GM19351 (cell line): ENCODE results near the gene PRKCA.

Source experiments
- ATAC-seq: cut with Tn5 transposase; IDR thresholded peaks from one replicate; pipeline ENCODE4 v1.9.1; 2021; ENCODE audit warnings: mild to moderate bottlenecking, moderate library complexity; ENCODE audit not compliant: unreplicated experiment

The PRKCA gene

DNA sequence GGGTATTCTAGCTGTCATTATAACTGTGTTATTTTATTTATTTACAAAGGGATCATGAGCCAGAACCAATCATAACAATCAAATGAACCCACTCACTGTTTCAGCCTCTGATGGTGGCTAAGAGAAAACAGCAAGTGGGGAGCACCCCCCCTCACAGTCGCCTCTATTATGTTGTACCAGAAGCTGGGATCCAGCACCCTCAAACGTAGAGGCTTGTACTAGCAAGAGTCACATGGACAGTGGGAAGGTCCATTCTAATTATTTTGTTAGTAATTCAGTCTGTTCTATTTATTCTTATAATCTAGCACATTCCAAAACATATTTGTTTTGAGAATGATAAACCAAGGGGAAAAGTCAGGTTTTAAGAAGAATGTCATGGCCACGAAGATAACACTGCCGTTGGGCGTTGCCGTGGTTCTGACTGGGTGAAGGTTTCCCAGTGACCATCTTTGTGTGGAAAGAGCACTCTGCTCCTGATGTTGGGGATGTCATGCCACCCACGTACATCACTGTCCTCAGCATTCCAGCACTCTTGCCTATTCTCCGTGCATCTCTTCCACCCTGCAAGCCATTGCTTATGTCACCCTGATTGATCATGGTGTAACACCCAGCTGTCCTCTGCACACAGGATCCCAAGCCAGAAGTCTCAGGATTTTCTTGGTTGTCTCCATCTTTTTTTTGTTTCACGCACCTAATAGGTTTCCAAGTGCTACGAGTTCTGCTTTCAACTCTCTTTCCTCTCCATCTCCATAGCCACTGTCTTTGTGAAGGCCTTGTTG, 205.8 kb downstream of the PRKCA start:
- ATAC-seq, result no peak

DNA sequence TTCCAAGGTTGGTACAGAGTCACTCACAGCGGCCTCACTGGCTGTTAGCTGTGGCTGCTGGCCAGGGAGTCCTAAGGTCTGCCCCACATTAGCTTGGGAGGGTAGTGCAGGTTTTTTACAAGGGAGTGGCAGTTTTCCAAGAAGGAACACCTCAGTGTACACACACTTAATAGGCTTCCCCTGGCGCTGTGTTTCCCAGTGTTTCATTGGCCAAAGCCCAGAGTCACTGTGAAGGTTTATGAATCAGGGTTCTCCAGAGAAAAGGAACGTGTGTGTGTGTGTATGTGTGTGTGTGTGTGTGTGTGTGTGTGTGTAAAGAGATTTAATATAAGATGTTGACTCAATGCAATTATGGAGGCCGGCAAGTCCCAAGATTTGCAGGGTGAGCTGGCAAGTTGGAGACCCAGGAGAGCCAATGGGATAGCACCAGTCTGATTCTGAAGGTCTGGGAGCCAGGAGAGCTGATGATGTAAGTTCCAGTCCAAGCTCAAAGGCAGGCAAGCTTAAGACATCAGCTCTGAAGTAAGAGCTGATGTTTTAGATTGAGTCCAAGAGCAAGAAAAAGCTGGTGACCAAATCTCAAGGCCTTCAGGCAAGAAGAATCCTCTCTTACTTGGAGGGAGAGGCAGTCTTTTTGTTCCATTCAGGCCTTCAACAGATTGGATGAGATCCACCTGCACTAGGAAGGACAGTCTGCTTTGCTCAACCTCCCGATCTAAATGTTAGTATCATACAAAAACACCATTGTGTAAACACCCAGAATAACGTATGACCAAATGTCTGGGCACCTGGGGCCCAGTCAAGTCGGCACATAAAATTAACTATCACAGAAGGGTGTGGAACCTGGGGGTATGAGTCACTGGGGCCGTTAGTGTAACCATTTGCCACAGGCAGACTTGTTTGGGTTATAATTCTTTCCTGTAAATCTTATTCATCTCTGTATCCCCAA, 206.8 kb downstream of the PRKCA start:
- no peak for ATAC-seq

DNA sequence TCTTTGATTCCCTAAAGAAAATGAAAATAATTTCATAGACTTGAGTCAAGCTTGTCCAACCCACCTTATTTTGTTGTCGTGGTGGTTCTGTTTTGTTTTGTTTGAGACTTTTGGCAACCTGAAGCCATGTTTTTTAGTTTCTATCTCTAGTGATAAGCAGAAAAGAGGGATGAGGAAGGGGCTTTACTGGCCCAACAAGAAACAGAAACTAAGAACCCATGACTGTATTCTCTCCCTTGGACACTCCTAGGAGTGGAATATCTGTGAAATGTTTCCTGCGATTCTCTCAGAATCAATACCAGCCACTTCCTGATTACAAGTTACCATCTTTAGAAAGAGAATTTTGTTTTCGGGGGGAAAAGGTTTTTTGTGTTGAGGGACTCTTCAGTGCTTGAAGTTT, 207.5 kb downstream of the PRKCA start:
- no peak for ATAC-seq

DNA sequence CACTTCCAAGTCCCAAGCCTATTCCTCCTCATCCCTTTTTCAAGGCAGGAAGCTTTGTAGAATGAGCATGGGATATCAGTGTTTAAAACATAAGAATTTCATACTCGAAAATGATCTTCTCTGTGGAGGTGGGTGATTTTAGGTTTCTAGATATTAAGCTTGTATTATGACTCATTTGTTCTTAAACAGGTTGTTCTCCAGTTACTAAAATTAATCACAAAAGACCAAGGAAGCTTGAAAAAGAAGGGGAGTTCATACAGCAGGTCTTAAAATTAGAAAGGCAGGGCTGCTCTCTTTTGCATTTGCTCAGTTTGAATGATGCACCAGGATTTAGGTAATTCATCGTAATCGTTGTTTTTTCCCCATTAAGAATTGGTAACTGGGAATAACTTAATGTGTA, 208.7 kb downstream of the PRKCA start:
- ATAC-seq, result no peak

DNA sequence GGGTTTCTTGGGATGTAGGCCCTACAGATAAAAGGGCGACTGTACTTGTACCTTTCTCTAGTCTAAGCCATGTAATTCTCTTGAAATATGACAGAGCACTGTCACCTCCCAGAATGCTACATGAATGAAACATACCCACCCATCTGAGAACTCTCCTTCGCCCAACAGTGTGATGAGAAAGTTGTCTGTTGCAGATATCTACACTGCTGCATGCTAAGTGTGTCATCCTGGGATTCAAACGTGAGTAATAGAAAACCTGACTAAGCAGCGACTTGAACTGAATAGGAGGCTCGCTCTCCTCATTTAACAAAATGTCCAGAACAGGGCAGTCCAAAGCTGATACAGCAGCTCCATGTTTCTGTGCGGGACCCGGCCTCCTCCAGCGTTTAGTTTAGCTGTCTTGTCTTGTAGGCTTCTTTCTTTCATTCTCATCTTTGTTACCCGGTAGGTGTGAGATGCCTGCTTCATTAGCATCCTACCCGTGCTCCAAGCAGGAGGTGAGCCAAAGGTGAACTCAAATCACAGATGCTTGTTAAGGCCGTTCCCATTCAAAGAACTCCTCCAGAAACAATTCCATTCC, 211.9 kb downstream of the PRKCA start:
- ATAC-seq, result no peak

DNA sequence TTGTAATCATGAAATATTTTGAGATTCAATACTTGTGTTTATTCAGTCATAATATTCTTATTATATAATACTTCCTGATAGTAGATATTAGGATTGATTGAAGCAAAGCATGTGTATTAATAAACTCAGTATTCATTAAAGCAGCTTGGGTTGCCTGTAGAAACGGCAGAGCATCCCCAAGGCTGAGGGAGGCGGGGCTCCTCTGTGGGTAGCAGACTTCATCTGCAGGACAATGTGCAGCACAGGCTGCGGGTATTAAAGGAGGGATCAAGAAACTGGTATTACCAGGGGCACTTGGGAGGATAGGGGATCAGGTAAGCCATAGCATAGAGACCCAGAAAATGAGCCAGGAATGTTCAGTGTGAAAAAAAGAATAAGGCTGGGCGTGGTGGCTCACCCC, 213.6 kb downstream of the PRKCA start:
- ATAC-seq, result no peak

DNA sequence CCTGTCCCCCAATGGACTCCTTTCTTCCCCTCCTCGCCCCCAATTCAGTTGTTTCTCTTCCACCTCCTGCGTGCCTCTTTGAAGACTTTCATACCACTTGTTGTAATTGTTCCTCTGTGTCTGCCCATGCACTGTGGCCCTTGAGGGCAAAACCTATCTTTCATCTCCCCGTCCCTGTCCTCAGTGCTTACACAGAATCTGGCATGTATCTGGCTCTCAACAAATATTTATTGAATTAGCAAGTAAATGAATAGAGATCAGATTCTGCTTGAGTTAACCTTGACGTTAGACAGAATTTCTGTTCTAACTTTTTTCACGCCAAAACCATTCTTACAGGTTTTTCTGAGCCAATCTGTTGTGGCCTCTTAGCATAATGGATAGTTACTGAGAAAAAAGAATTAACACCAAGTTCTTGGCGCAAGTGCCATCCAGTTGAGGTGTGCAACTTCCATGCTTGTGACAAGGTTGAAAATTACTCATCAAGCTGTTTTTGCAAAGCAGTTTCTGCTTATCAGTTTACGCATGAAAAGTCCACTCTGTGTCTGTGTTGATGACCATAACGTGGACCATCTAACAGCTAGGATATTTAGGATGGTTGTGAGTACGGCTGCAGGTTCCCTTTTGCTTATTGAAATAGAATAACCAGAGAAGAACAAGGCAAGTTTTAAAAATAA, 215.1 kb downstream of the PRKCA start:
- no peak for ATAC-seq

DNA sequence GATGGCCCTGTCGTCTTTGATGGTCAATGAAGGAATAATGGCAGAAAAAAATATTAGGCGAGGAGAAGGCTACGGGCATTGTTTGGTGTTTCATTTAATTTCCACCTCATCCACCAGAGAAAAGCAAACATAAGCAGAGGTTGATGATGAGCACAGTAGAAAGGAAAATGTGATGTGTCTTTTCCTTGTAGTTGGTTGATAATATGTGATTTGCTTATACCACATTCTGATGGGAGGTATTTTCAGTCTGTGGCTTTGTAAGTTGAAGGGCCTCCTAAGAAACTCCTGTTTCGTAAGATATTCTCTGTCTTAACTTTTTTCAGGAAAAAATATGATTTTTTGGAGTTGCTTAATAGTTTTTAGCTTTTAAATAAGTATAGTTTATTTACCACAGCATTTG, 215.7 kb downstream of the PRKCA start:
- no peak for ATAC-seq

DNA sequence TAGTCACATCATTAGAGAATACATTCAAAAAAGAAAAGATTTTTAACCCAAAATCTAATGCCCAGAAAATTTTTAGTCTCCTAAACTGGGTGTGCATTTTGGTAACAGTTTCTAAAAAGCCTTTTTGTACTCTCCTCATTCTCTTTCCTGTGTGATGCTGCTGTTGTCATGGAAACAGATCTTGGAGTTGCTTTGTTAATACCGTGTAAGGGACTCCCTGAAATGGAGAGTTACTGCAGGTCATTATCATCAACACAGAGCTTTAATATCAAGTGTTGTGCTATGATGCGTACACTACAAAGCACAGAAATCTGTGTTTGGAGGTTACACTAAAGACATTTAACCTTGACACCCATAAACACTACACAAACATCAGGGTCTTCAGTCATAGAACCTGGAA, 216.3 kb downstream of the PRKCA start:
- ATAC-seq, result no peak

DNA sequence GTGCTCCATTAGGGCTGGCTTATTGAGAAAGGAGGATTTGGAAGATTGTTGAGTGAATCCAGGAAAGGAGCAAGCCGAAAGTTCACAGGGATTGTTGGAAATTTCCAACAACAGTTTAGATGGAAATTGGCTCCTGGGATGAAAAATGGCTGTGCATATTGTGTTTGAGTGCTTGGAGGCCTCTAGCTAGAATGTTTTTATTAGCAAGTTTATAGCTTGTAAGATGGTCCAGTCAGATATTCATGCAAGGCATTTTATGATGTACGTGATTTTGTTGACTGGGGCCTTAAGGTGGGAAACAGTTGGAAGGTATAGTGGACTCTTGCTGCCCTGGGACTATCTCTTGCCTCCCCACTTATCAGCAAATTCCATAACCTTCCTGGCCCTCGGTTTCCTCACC, 216.7 kb downstream of the PRKCA start:
- no peak for ATAC-seq

DNA sequence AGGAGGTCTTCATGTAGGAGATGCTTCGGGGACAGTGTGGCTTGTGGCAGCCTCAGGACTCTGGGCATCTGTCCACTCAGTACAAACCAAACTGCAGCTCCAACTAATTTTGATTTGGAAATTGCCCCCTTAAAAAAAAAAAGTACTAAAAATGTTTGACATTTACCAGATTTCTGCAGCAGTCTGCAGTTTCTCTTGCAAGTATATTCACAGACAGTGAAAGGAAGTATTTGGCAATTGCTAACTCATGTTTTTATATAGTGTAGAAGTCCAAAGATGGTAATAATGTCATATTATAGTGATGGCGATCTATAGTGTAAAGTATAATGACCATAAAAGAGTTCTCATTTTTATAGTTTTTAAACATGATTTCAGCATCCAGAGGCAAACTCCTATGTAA, 218.6 kb downstream of the PRKCA start:
- no peak for ATAC-seq

DNA sequence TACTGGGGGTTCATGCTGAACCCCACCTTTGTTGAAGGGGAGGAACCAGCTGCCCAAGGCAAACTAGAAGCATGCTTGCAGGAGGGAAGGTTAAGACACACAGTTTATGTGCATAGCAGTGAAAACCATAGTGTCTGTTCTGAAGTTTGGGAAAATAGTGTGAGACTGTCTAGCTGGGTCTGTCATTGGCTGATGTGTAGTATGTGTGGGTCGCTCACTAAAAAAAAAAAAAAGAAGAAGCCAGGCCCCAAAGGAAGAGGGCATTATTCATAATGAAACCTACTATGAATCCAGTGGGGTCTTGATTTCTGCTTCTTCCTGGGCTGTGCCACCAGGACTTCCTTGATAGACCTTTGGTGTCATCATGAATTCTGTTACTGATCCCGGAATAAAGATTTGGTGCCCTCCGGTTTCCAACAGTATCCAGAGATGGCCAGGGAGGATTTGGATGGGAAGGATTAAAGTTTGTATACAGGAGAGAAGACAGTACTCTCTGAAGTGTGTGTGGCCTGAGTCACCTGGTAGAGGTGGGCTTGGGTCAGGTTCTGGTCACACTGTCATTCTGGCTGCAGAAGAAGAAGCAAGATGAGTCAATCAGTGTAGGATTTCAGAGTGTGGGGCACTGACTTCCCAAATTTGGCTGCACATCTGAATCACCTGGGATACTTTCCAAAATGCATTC, 220.3 kb downstream of the PRKCA start:
- ATAC-seq, result no peak

DNA sequence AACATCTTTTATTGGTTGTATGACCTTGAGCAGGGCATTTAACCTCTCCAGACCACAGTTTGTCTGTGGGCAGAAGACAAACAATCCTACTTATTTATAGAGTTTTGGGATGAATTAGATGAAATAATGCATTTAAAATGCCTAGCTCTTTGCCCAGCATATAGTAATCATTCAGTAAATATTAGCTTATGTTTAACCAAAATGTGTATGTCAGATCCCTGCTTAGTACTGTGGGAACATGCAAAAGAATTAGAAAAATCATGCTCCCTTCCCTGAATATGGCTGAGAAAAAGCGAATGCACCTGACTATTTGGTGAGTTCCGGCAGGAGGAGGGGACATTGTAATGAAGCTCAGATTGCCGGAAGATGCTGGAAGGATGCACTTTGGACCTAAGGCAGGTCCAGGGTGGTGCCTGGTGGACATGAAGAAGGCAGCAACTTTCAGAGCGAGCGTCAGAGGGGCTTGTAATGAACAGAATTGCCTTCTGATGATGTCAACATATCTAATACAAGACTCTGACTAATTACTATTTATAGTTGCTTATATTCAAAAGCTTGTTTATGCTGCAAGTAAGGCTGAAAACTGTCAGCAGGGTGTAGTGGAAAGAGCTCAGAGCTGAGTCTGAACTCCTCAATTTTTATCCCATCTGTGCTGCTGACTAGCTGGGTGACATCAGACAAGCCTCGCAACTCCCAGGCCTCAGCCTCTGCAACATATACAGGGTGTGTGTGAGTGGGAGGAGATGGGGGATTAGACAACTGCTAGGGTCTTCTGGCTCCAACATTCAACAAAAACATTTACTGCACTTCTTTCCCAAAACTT, 221.2 kb downstream of the PRKCA start:
- no peak for ATAC-seq

DNA sequence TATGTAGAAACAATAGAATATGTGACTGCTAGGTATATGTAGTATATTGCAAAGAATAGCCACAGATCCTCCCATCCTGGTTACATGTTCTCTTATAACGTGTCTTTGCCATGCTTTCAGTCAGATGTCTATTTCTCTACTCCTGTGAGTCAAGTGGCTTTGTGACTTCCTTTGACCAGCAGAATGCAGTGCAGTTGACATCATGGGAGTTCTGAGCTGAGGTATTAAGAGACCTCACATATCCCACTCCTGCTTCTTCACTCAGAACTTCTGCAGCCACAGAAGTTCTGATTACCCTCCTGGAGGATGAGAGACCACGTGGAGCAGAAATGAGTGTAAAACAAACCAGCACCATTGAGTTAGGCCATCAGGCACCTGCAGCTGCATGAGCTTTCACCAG, 222.5 kb downstream of the PRKCA start:
- no peak for ATAC-seq

DNA sequence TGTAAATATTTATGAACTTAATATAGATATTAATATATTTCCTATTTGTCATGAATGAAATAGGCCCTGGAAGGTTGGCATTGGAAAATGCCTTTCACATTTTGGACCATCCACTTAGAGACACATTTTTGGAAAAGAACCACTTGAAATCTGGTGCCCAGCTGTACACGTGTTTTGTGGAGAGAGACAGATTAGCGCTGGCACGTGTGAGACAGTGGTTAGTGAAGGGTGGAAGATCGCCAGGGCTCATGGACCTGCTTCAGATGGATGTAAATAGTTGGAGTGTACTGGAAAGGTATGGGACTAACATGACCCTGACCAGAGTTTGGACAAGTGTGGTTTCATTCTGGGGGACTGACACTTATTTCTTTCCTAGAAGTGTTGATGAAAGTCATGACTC, 222.9 kb downstream of the PRKCA start:
- no peak for ATAC-seq

DNA sequence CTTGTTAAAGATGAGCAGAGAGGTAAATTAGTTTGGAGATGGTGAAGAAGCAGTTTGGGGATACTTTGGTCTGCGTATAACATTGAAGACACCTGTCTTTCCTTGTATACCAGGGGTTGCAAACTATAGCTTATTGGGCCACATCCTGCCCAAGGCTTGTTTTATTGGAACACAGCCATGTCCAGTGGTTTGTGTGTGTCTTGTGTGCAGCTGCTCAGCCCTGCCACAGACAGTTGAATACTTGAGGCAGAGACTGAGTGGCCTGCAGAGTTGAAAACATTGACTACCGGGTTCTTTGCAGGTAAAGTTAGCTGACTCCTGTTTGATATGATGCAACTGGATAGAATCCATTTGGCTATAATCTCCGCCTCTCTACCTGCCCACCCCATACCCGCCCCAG, 224.4 kb downstream of the PRKCA start:
- no peak for ATAC-seq

DNA sequence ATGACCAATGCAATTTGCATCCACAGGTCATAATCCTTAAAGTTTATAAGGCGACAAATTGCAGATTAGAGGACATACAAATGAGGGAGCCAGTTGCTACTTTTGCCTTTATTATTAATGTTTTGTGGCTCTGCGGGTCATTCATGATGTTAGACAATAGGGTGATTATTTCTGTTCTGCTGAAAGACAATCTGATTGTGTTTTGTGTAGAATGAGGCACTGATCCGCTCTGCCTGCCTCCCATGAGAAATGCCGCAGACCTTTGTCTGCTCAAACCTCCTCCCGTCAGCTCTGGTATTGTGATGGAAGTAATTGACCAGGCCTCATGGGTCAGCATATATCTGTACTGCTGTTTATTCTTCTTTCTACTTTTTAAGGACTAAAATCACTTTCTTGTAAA, 224.9 kb downstream of the PRKCA start:
- ATAC-seq, result no peak

DNA sequence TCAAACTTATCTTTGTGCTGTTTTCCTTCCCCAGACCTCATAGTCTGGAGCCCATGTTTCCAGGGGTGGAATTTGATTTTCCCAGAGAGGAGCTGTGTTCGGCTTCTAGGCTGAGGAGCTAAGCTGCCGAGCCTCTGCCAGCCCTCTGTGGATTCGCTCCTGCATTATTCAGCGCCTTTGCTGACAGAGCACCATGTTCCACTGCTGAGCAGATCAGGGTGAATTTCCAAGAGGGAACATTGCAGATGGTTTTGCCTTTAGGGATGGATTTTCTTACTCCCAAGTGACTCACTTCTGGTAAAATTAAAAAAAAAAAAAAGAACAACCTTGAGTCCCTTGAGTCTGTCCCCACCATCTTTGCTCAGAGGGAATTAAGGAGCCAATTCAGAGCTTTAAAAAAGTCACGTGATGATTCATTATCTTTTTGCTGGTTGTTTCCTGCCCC, 229.5 kb downstream of the PRKCA start:
- no peak for ATAC-seq

DNA sequence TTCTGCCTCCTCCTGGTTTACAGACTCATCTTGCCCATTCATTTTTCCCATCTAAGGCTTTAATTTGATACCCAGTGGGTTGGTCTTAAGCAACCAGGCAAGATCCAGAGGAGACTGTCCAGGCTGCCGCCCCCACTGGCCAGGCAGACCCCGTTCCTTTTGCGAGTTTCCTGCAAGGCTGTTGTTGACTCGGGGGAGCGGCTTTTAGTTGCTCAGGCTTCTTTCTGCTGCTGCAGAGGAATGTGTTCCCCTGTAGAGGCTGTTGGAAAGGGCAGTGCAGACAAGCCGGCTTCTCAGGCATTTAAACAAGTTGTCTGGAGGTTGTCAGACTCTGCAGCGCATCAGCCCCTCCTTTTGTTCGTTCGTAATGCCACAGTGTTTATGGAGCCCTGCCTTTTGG, 231.2 kb downstream of the PRKCA start:
- ATAC-seq, result no peak

DNA sequence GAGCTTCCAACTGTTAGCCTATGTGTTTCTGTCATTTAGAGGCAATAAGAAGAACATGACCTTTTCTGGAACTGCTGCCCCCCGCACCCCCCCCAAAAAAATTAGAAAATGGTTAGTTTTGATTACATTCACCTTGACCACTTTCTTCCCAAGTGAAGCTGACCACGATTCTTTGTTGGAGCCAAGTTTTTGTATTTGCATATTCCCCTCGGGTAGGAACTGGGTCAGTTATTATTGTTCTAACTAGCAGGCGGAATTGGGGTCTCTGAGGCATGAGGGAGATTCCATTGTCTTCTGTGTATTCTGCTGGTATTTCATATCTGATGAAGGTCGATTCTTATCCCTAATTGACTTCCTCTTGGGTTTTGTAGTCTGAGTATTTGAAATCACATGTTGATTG, 231.6 kb downstream of the PRKCA start:
- ATAC-seq, result no peak
